GM23338 (cell line): Measurements from ENCODE around the gene DNM2. TPM values are rescaled to one million over a fixed set of nuclear protein-coding genes. Genes with fewer than 3 reads are reported as not detected.
"Not testable (repeated sequence)": the region's sequence is repeated elsewhere in the genome, so short reads cannot be mapped to it uniquely, and the experiment has no call there.

Experiments
- ATAC-seq: fragments of 200-7000 bp; cut with Tn5 transposase; 3 replicates; pipeline ENCODE4 v1.9.1; 2020
- DNase-seq: peaks from one replicate; pipeline ENCODE4 v3.0.0-alpha.2; 2015; ENCODE audit warnings: low spot score
- H2AFZ ChIP-seq: fragments of 200-600 bp; sonication (generic); 2 replicates; pipeline ENCODE4 v1.8.0; 2016; ENCODE audit warnings: antibody characterized with exemption, mild to moderate bottlenecking, moderate library complexity
- H3F3A ChIP-seq: fragments of 200-600 bp; sonication (generic); replicated peaks from 2 replicates; pipeline ENCODE4 v1.8.0; 2017; ENCODE audit warnings: antibody characterized with exemption, mixed run types, low read depth
- H3K27ac ChIP-seq: fragments of 200-600 bp; sonication (generic); 2 replicates; pipeline ENCODE4 v1.6.1; 2016; ENCODE audit warnings: low read depth
- H3K27me3 ChIP-seq: fragments of 200-600 bp; sonication (generic); 2 replicates; pipeline ENCODE4 v1.8.0; 2016; ENCODE audit warnings: mild to moderate bottlenecking, mixed run types, moderate library complexity; ENCODE audit not compliant: insufficient read depth
- H3K36me3 ChIP-seq: fragments of 200-600 bp; sonication (generic); 2 replicates; pipeline ENCODE4 v1.8.0; 2016; ENCODE audit warnings: mild to moderate bottlenecking; ENCODE audit not compliant: insufficient read depth
- H3K4me1 ChIP-seq: fragments of 200-600 bp; sonication (generic); 2 replicates; pipeline ENCODE4 v1.8.0; 2016; ENCODE audit warnings: mild to moderate bottlenecking, moderate library complexity; ENCODE audit not compliant: insufficient read depth
- H3K4me2 ChIP-seq: fragments of 200-600 bp; sonication (generic); 2 replicates; pipeline ENCODE4 v1.7.1; 2017; ENCODE audit warnings: mixed run types
- H3K4me3 ChIP-seq: fragments of 200-600 bp; sonication (generic); 2 replicates; pipeline ENCODE4 v1.6.1; 2016; ENCODE audit warnings: mixed run types
- H3K79me2 ChIP-seq: fragments of 200-600 bp; sonication (generic); replicated peaks from 2 replicates; pipeline ENCODE4 v1.8.0; 2017; ENCODE audit warnings: mild to moderate bottlenecking; ENCODE audit not compliant: insufficient read depth
- H3K9me2 ChIP-seq: fragments of 200-600 bp; sonication (generic); 2 replicates; pipeline ENCODE4 v1.8.0; 2017; ENCODE audit not compliant: insufficient read depth
- H4K20me1 ChIP-seq: fragments of 200-600 bp; sonication (generic); replicated peaks from 2 replicates; pipeline ENCODE4 v1.8.0; 2017; ENCODE audit warnings: mild to moderate bottlenecking; ENCODE audit not compliant: insufficient read depth
- H3K27ac Mint-ChIP-seq: 2 replicates; pipeline ENCODE4 v1.8.0; 2020; ENCODE audit warnings: inconsistent platforms, mild to moderate bottlenecking, moderate library complexity, mixed read lengths
- H3K27me3 Mint-ChIP-seq: 3 replicates; pipeline ENCODE4 v1.8.0; 2022; ENCODE audit warnings: low read depth, mild to moderate bottlenecking, moderate library complexity, mixed read lengths, inconsistent platforms; ENCODE audit not compliant: insufficient read depth, poor library complexity
- H3K36me3 Mint-ChIP-seq: 3 replicates; pipeline ENCODE4 v1.8.0; 2021; ENCODE audit warnings: low read depth, mild to moderate bottlenecking, inconsistent platforms, moderate library complexity, mixed read lengths
- H3K4me1 Mint-ChIP-seq: 3 replicates; pipeline ENCODE4 v1.8.0; 2020; ENCODE audit warnings: mild to moderate bottlenecking, inconsistent platforms, mixed read lengths
- H3K4me3 Mint-ChIP-seq: 3 replicates; pipeline ENCODE4 v1.8.0; 2021; ENCODE audit warnings: moderate library complexity, mild to moderate bottlenecking, inconsistent platforms, mixed read lengths
- H3K9me3 Mint-ChIP-seq: 3 replicates; pipeline ENCODE4 v1.8.0; 2020; ENCODE audit warnings: moderate library complexity, mild to moderate bottlenecking, inconsistent platforms, mixed read lengths
- CTCF ChIP-seq, 2 experiments: fragments of 200-600 bp in 1 of 2; sonication (generic) in 1 of 2; conservative IDR thresholded peaks; 2 replicates each; pipeline versions ENCODE4 v1.5.1 to v1.6.1; 2016 to 2017; ENCODE audit warnings: antibody characterized with exemption in 2 of 2, low read depth in 2 of 2, mild to moderate bottlenecking in 2 of 2, moderate library complexity in 1 of 2
- ETS1 ChIP-seq: IDR thresholded peaks from 2 replicates; pipeline ENCODE4 v1.6.1; 2016; ENCODE audit warnings: antibody characterized with exemption
- NANOG ChIP-seq: IDR thresholded peaks from 2 replicates; pipeline ENCODE4 v1.6.1; 2016; ENCODE audit warnings: antibody characterized with exemption, borderline replicate concordance
- POLR2AphosphoS5 ChIP-seq: IDR thresholded peaks from 2 replicates; pipeline ENCODE4 v1.6.1; 2016; ENCODE audit warnings: antibody characterized with exemption, low read depth
- REST ChIP-seq: IDR thresholded peaks from one replicate; pipeline ENCODE4 v1.6.1; 2018; ENCODE audit warnings: antibody characterized with exemption; ENCODE audit not compliant: unreplicated experiment
- STAT1 ChIP-seq: IDR thresholded peaks from one replicate; pipeline ENCODE4 v1.6.1; 2016; ENCODE audit warnings: antibody characterized with exemption; ENCODE audit not compliant: unreplicated experiment
- ZNF114 ChIP-seq: fragments of 250-450 bp; sonication (Bioruptor Pico); IDR thresholded peaks from 2 replicates; pipeline ENCODE4 v1.5.0; 2020; ENCODE audit warnings: mild to moderate bottlenecking, moderate library complexity
- polyA plus RNA-seq: library from polyadenylated mRNA; unstranded; fragments of >200 nt; fragmentation: Nextera tagmentation; extraction: Ambion mirVana; gene quantifications from 2 replicates; pipeline ENCODE4 v1.2.1, GENCODE V29; 2016
- total RNA-seq: library from RNA; depleted of rRNA; stranded (reverse); fragments of >200 nt; shearing (Covaris generic); gene quantifications from 2 replicates; pipeline ENCODE4 v1.2.3, GENCODE V29; 2014

Gene DNM2
- total and polyA plus RNA-seq, 2 experiments from 2014 or later = 40.7 to 138 TPM

- TF ChIP-seq REST (no peak), NANOG (no peak), CTCF (conservative IDR thresholded peaks at IDR 0.05; ENCODE audit: low read depth in 2 of 2) (no peak), STAT1 (no peak), ZNF114 (CRISPR knock-in tag) (no peak), POLR2AphosphoS5 (no peak), ETS1 (no peak)
These were observed 158.8 kb downstream of the DNM2 start (continued) for GRCh38 chr19:10876459-10877240.

- Mint-ChIP-seq H3K27me3 (peaks cover 25% of the 10 kb centered on the region), H3K4me1 (peaks cover 51% of the 10 kb centered on the region), H3K27ac (peak overlapping the region; percentile 98), H3K36me3 (peaks cover 21% of the 10 kb centered on the region)
- H3K4me3 Mint-ChIP-seq, DNase-seq, H3K9me3 Mint-ChIP-seq, ATAC-seq, H3K27me3 ChIP-seq, H3K9me2 ChIP-seq, H3K4me3 ChIP-seq, H2AFZ ChIP-seq, H3K36me3 ChIP-seq, H3K4me2 ChIP-seq: not testable (repeated sequence)
- peaks cover 95% of the 10 kb centered on the region for H3K79me2 ChIP-seq
- H3K4me1 ChIP-seq = peaks cover 45% of the 10 kb centered on the region
- H3K27ac ChIP-seq = peak overlapping the region; percentile 62
- H3F3A ChIP-seq = peaks cover 39% of the 10 kb centered on the region
- H4K20me1 ChIP-seq = peaks cover 11% of the 10 kb centered on the region
These were observed 159.7 kb downstream of the DNM2 start for GRCh38 chr19:10877608-10878007.
